Measurements from ENCODE around the gene HIC1. TPM values are rescaled to one million over a fixed set of nuclear protein-coding genes. Genes with fewer than 3 reads are reported as not detected.

HIC1 gene
- total RNA-seq, 1 donor from 2014 or later: 23.5 TPM

DNA sequence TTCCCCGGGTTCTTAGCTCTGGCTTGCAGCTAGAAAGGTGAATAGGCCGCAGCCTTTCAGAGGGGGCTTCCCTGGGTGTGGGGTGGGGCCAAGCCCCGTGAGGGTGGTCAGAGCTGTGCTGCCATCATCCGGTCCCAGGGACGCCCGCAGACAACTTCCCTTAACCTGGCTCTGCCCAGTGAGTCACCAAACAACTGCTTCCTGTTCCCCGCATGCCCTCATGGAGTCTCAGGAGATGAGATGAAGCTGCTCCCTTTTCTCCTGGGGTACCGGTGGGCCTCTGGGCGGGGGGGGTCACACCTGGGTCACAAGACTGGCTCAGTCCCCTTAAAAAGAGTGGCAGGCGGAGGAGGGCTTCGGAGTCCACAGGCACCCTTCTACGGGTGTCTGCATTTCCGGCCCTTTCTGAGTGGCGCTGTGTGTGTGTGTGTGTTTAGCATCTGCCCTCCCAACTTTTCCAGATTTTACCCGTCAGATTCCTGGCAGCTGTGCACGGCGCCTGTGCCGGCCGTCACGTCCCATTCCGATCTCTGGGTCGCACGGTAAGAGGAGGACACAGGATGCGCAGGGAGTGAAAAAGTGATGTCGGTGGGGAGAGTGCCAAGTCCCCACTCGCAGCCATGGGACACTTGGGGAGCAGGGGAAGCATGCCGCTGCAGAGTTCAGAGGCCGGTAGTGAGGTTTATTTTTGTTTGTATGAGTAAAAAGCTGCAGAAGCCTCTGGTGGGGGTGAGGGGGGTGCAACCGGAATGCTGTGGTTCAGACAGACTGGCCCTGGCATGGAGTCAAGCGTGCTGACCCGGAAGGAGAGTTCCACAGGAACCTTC is 16.8 kb downstream of the HIC1 start:
- H3K9ac ChIP-seq (ENCODE audit: low read depth in 1 of 3, low read length in 3 of 3): peak overlapping the region in 2 of 3 donors; percentile 8 to 33
- peaks cover 56 to 72% (median 65%) of the 10 kb centered on the region in 3 donors for H3K4me1 ChIP-seq (ENCODE audit: control insufficient read depth in 3 of 3, insufficient read depth in 3 of 3, low read length in 3 of 3)
- H3K27me3 ChIP-seq (ENCODE audit: control insufficient read depth in 3 of 3, insufficient read depth in 3 of 3, low read length in 3 of 3): no peaks in the 10 kb centered on the region
- H3K9me3 ChIP-seq (ENCODE audit: control insufficient read depth in 3 of 3, low read length in 3 of 3): no peaks in the 10 kb centered on the region
- no peak overlapping the region for H3K4me3 ChIP-seq (ENCODE audit: low read length in 3 of 3)
- H3K27ac ChIP-seq (ENCODE audit: low read depth, low read length): peak overlapping the region; percentile 87
- H3K36me3 ChIP-seq (ENCODE audit: control insufficient read depth in 3 of 3, insufficient read depth in 3 of 3, low read length in 3 of 3): peaks cover 14 to 19% (median 17%) of the 10 kb centered on the region in 3 donors

GRCh38 chr17:2074919-2075318 is 20.0 kb downstream of the HIC1 start:
- Histone ChIP-seq H3K9me3 (ENCODE audit: control insufficient read depth in 3 of 3, low read length in 3 of 3) (no peaks in the 10 kb centered on the region), H3K9ac (ENCODE audit: low read depth in 1 of 3, low read length in 3 of 3) (peak overlapping the region in 2 of 3 donors; percentile 40 to 45), H3K27me3 (ENCODE audit: control insufficient read depth in 3 of 3, insufficient read depth in 3 of 3, low read length in 3 of 3) (no peaks in the 10 kb centered on the region), H3K4me3 (ENCODE audit: low read length in 3 of 3) (no peak overlapping the region), H3K36me3 (ENCODE audit: control insufficient read depth in 3 of 3, insufficient read depth in 3 of 3, low read length in 3 of 3) (peaks cover 14 to 19% (median 19%) of the 10 kb centered on the region in 3 donors), H3K27ac (ENCODE audit: low read depth, low read length) (peak overlapping the region; percentile 55), H3K4me1 (ENCODE audit: control insufficient read depth in 3 of 3, insufficient read depth in 3 of 3, low read length in 3 of 3) (peaks cover 46 to 65% (median 58%) of the 10 kb centered on the region in 3 donors)

DNA sequence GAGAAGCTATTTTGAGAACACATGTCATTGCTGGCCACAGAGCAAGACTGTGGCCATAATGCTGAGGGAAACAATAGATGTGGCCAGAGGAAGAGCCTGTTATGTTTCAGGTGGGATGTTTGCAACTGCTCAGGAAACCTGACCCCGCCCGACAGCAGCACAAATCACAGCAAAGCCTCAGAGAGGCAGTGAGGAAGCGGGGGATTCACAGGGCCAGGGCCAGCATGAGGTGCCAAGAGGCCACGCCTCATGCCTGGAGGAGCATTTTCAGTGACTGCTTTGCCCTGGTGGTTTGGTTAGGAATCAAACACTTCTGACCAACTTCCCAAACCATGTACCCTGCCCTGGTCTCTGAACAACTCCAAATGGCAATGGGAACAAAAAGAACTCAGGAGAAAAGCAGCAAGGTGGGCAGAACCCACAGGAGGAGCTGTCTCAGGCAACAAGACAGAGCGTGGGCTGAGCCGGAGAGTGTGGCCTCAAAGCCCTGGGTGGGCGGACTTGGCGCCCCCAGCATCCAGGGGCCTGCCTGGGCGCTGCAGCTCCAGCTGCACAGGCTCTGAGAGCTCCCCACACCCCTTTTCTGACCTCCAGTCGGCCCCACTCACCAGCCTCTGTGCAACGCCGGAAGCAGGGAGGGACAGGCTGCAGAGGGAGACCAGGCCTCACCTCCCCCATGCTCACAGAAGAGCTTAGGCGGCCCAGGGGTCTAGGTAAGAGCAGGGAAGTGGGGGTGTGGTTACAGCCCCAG is 20.6 kb downstream of the HIC1 start:
- Histone ChIP-seq H3K27ac (ENCODE audit: low read depth, low read length) (peak overlapping the region; percentile 81), H3K4me1 (ENCODE audit: control insufficient read depth in 3 of 3, insufficient read depth in 3 of 3, low read length in 3 of 3) (peaks cover 40 to 59% (median 52%) of the 10 kb centered on the region in 3 donors), H3K9me3 (ENCODE audit: control insufficient read depth in 3 of 3, low read length in 3 of 3) (no peaks in the 10 kb centered on the region), H3K27me3 (ENCODE audit: control insufficient read depth in 3 of 3, insufficient read depth in 3 of 3, low read length in 3 of 3) (no peaks in the 10 kb centered on the region), H3K4me3 (ENCODE audit: low read length in 3 of 3) (peak overlapping the region in 1 of 3 donors; percentile 22), H3K9ac (ENCODE audit: low read depth in 1 of 3, low read length in 3 of 3) (peak overlapping the region in 2 of 3 donors; percentile 47 to 73), H3K36me3 (ENCODE audit: control insufficient read depth in 3 of 3, insufficient read depth in 3 of 3, low read length in 3 of 3) (peaks cover 14 to 21% (median 19%) of the 10 kb centered on the region in 3 donors)

DNA sequence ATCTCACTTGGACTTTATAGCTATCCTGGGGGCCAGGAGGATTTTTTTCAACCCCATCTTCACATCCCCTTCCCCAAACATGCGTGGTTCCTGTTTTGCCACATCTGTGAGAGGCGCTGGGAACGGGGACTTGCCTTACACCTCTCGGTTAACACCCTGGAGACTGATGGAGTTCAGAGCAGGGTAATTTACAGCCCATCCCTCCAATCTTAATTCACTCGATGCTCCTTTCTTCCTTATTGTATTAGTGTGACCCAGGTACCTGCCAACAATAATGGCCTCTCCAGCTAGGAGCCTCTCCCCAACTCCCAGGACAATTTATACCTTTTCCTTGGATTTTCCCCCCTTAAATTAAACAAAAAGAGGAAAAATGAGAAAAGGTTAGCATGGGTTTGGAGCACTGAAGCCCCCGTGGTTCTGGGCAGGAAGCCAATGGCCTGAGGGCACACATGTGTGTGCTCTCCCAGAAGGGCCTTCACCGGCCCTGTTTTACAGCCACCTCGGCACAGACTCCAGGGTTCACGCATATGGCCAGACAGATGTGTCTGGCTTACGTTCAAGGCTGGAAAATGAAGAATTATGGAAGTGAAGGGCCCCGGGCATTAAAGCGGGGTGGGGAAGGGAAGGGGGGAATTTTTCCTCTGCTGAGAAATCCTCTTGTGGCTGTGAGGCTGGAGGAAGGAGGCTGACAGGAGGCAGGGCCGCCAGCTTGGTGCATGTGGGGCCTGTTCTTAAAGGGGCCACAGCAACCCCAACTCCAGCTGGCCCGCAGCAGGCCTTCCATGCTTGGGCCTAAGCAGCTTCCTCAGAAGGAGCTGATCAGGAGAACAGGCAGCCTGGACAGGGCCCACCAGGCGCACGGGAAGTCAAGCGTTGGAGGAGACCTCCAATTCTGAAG is 21.4 kb downstream of the HIC1 start:
- Histone ChIP-seq H3K27ac (ENCODE audit: low read depth, low read length) (peak overlapping the region; percentile 81), H3K4me1 (ENCODE audit: control insufficient read depth in 3 of 3, insufficient read depth in 3 of 3, low read length in 3 of 3) (peaks cover 34 to 51% (median 44%) of the 10 kb centered on the region in 3 donors), H3K27me3 (ENCODE audit: control insufficient read depth in 3 of 3, insufficient read depth in 3 of 3, low read length in 3 of 3) (no peaks in the 10 kb centered on the region), H3K4me3 (ENCODE audit: low read length in 3 of 3) (no peak overlapping the region), H3K36me3 (ENCODE audit: control insufficient read depth in 3 of 3, insufficient read depth in 3 of 3, low read length in 3 of 3) (peaks cover 20 to 25% (median 24%) of the 10 kb centered on the region in 3 donors), H3K9ac (ENCODE audit: low read depth in 1 of 3, low read length in 3 of 3) (peak overlapping the region; percentile 45 to 73 (median 47)), H3K9me3 (ENCODE audit: control insufficient read depth in 3 of 3, low read length in 3 of 3) (no peaks in the 10 kb centered on the region)

GRCh38 chr17:2077040-2077439 is 22.1 kb downstream of the HIC1 start:
- Histone ChIP-seq H3K4me3 (ENCODE audit: low read length in 3 of 3) (no peak overlapping the region), H3K4me1 (ENCODE audit: control insufficient read depth in 3 of 3, insufficient read depth in 3 of 3, low read length in 3 of 3) (peaks cover 36 to 51% (median 43%) of the 10 kb centered on the region in 3 donors), H3K9me3 (ENCODE audit: control insufficient read depth in 3 of 3, low read length in 3 of 3) (no peaks in the 10 kb centered on the region), H3K27me3 (ENCODE audit: control insufficient read depth in 3 of 3, insufficient read depth in 3 of 3, low read length in 3 of 3) (no peaks in the 10 kb centered on the region), H3K9ac (ENCODE audit: low read depth in 1 of 3, low read length in 3 of 3) (peak overlapping the region in 2 of 3 donors; percentile 45 to 73), H3K36me3 (ENCODE audit: control insufficient read depth in 3 of 3, insufficient read depth in 3 of 3, low read length in 3 of 3) (peaks cover 23 to 30% (median 27%) of the 10 kb centered on the region in 3 donors), H3K27ac (ENCODE audit: low read depth, low read length) (peak overlapping the region; percentile 81)

DNA sequence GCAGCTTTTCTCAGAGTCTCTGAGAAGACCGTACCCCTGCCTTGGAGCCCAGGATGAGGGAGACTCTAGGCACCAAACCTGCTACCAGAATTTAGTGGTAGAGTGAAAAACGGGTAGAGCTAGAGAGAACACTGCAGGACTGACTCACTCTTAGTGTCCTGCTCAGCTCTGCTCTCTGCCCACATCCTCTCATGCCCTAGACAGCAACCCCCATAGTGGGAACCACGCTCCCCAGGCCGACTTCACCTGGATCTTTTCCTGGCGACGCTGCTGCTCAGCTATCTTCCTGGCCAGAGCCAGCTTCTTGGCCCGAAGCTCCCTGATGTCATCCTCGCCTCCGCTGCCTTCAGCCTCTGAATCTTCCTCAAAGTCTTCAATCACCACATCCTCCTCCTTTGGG is 26.7 kb downstream of the HIC1 start:
- no peak overlapping the region for H3K4me3 ChIP-seq (ENCODE audit: low read length in 3 of 3)
- no peaks in the 10 kb centered on the region for H3K27me3 ChIP-seq (ENCODE audit: control insufficient read depth in 3 of 3, insufficient read depth in 3 of 3, low read length in 3 of 3)
- H3K4me1 ChIP-seq (ENCODE audit: control insufficient read depth in 3 of 3, insufficient read depth in 3 of 3, low read length in 3 of 3): peaks cover 57 to 69% (median 61%) of the 10 kb centered on the region in 3 donors
- H3K36me3 ChIP-seq (ENCODE audit: control insufficient read depth in 3 of 3, insufficient read depth in 3 of 3, low read length in 3 of 3): peaks cover 24 to 28% (median 27%) of the 10 kb centered on the region in 3 donors
- H3K27ac ChIP-seq (ENCODE audit: low read depth, low read length): no peak overlapping the region
- no peaks in the 10 kb centered on the region for H3K9me3 ChIP-seq (ENCODE audit: control insufficient read depth in 3 of 3, low read length in 3 of 3)
- H3K9ac ChIP-seq (ENCODE audit: low read depth in 1 of 3, low read length in 3 of 3): peak overlapping the region in 1 of 3 donors; percentile 33

DNA sequence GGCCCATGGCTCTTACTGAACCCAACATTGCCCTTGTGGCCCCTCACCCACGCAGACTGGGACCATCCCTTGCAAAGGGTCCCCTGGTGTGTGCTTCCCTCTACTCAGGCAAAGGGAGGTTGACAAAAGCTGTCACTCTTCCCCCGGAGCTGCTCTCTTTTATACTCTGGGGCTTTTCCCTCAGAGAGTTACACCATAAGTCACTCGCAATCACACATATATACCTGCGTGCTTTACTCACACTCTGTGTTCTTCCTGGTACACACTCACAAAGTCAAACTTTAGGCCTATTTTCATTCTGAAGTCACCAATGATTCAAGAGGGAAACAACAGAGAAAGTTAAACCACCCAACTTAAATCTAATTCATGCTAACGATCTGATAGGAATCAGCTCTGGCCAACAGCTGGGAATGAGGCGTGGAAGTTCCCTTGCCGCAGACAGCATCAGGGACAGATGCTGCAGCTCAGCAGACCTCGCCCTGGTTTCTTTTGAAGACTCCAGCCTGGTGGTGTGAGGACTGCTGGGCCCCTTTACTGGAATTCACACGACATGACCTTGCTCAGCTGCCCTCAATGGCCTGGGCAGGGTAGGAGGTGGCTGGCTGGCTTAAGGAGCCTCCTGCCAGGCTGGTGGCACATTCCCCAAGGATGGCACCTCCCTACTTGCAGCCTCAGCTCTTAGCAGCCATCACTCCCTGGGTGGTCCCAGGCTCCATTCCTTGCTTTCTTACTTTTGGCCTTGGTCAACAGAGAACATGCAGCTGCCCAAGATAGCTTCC is 27.3 kb downstream of the HIC1 start:
- no peaks in the 10 kb centered on the region for H3K27me3 ChIP-seq (ENCODE audit: control insufficient read depth in 3 of 3, insufficient read depth in 3 of 3, low read length in 3 of 3)
- H3K9ac ChIP-seq (ENCODE audit: low read depth in 1 of 3, low read length in 3 of 3): peak overlapping the region in 1 of 3 donors; percentile 33
- no peak overlapping the region for H3K4me3 ChIP-seq (ENCODE audit: low read length in 3 of 3)
- peak overlapping the region; percentile 28 for H3K27ac ChIP-seq (ENCODE audit: low read depth, low read length)
- peaks cover 57 to 69% (median 61%) of the 10 kb centered on the region in 3 donors for H3K4me1 ChIP-seq (ENCODE audit: control insufficient read depth in 3 of 3, insufficient read depth in 3 of 3, low read length in 3 of 3)
- peaks cover 20 to 24% (median 23%) of the 10 kb centered on the region in 3 donors for H3K36me3 ChIP-seq (ENCODE audit: control insufficient read depth in 3 of 3, insufficient read depth in 3 of 3, low read length in 3 of 3)
- H3K9me3 ChIP-seq (ENCODE audit: control insufficient read depth in 3 of 3, low read length in 3 of 3): no peaks in the 10 kb centered on the region

DNA sequence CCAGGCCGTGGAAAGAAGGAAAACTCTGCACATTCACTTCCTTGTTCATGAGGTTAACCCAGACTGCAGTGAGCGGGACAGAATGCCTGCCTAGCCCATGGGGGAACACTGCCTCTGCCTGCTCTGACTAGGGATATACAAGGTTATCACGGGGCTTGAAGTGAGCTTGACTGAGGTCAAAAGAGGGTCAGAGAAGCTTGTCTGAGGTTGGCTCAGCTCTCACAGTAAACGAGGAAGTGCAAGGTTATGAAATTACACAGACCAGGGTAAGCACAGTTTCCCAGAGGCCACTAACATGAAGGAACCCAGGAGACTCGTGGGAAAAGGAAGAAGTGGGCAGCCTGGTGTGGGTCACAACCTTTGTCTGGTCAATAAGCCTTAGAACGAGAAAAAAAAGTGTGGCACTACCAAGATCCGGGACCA is 28.7 kb downstream of the HIC1 start:
- Histone ChIP-seq H3K27me3 (ENCODE audit: control insufficient read depth in 3 of 3, insufficient read depth in 3 of 3, low read length in 3 of 3) (no peaks in the 10 kb centered on the region), H3K4me3 (ENCODE audit: low read length in 3 of 3) (no peak overlapping the region), H3K9ac (ENCODE audit: low read depth in 1 of 3, low read length in 3 of 3) (peak overlapping the region; percentile 10 to 74 (median 69)), H3K9me3 (ENCODE audit: control insufficient read depth in 3 of 3, low read length in 3 of 3) (no peaks in the 10 kb centered on the region), H3K27ac (ENCODE audit: low read depth, low read length) (peak overlapping the region; percentile 83), H3K4me1 (ENCODE audit: control insufficient read depth in 3 of 3, insufficient read depth in 3 of 3, low read length in 3 of 3) (peaks cover 62 to 72% (median 67%) of the 10 kb centered on the region in 3 donors), H3K36me3 (ENCODE audit: control insufficient read depth in 3 of 3, insufficient read depth in 3 of 3, low read length in 3 of 3) (peaks cover 16 to 18% (median 16%) of the 10 kb centered on the region in 3 donors)
